ENCODE data around the gene RO60.
"Not testable (repeated sequence)": the region's sequence is repeated elsewhere in the genome, so short reads cannot be mapped to it uniquely, and the experiment has no call there.

Gene RO60

GRCh38 chr1:193059282-193060114, at the start of gene RO60, which contains the start of gene UCHL5:
RO60 (plus strand) TSS chr1:193059612; CDS start chr1:193069055, 9,443 bp downstream.
UCHL5 (minus strand) TSS chr1:193059360; CDS start chr1:193059260, 100 bp downstream.
- DNase-seq = peak; percentile 94

- DNase-seq = no peak
Observed at GRCh38 chr1:193011406-193011805, 48.0 kb upstream of the RO60 start.

- DNase-seq = no peak
Observed at GRCh38 chr1:193013005-193013404, 46.4 kb upstream of the RO60 start.

- DNase-seq = no peak
Observed at GRCh38 chr1:193013707-193014106, 45.7 kb upstream of the RO60 start.

GRCh38 chr1:193014400-193014799, 45.0 kb upstream of the RO60 start:
- no peak for DNase-seq

GRCh38 chr1:193016788-193017187, 42.6 kb upstream of the RO60 start:
- DNase-seq = no peak

GRCh38 chr1:193019442-193020026, 39.9 kb upstream of the RO60 start:
- DNase-seq = no peak

GRCh38 chr1:193025218-193025617, 34.2 kb upstream of the RO60 start:
- DNase-seq = no peak

- DNase-seq = no peak
Observed at GRCh38 chr1:193030280-193030679, 29.1 kb upstream of the RO60 start.

- no peak for DNase-seq
Observed at GRCh38 chr1:193031431-193031830, 28.0 kb upstream of the RO60 start.

GRCh38 chr1:193032643-193033427, 26.6 kb upstream of the RO60 start:
- DNase-seq = not testable (repeated sequence)

GRCh38 chr1:193033610-193034009, 25.8 kb upstream of the RO60 start:
- DNase-seq = no peak

GRCh38 chr1:193036337-193037047, 22.9 kb upstream of the RO60 start:
- DNase-seq = no peak

GRCh38 chr1:193040011-193040410, 19.4 kb upstream of the RO60 start:
- DNase-seq = no peak

GRCh38 chr1:193042766-193043691, 16.4 kb upstream of the RO60 start:
- no peak for DNase-seq

- DNase-seq = not testable (repeated sequence)
Observed at GRCh38 chr1:193048913-193049312, 10.5 kb upstream of the RO60 start.

GRCh38 chr1:193054169-193054675, 5.2 kb upstream of the RO60 start:
- DNase-seq = no peak

GRCh38 chr1:193058529-193059281, 707 bp upstream of the RO60 start:
- DNase-seq = no peak

- peak; percentile 51 for DNase-seq
Observed at GRCh38 chr1:193060115-193060403, 647 bp downstream of the RO60 start.

GRCh38 chr1:193060406-193060805, 994 bp downstream of the RO60 start:
- DNase-seq = no peak

- no peak for DNase-seq
Observed at GRCh38 chr1:193060938-193061337, 1.5 kb downstream of the RO60 start.
